Measurements from ENCODE around the gene OR51B2.
"Not testable (repeated sequence)": the region's sequence is repeated elsewhere in the genome, so short reads cannot be mapped to it uniquely, and the experiment has no call there.

OR51B2 gene

GRCh38 chr11:5324197-5324596, at the start of gene OR51B2:
Gene OR51B2 (minus strand): TSS chr11:5324297. CDS start chr11:5324297, 0 bp downstream.
- DNase-seq: no peak

GRCh38 chr11:5369789-5370188, 45.7 kb upstream of the OR51B2 start:
- DNase-seq: no peak

- no peak for DNase-seq
Observed at GRCh38 chr11:5368502-5369043, 44.5 kb upstream of the OR51B2 start.

GRCh38 chr11:5367448-5368074, 43.5 kb upstream of the OR51B2 start:
- DNase-seq: no peak

GRCh38 chr11:5366856-5367255, 42.8 kb upstream of the OR51B2 start:
- DNase-seq: no peak

GRCh38 chr11:5366365-5366764, 42.3 kb upstream of the OR51B2 start:
- DNase-seq: not testable (repeated sequence)

- no peak for DNase-seq
Observed at GRCh38 chr11:5364214-5364613, 40.1 kb upstream of the OR51B2 start.

- DNase-seq: no peak
Observed at GRCh38 chr11:5363679-5364078, 39.6 kb upstream of the OR51B2 start.

GRCh38 chr11:5362017-5362625, 38.0 kb upstream of the OR51B2 start:
- DNase-seq: no peak

GRCh38 chr11:5356031-5356430, 31.9 kb upstream of the OR51B2 start:
- DNase-seq: not testable (repeated sequence)

- DNase-seq: no peak
Observed at GRCh38 chr11:5351208-5351607, 27.1 kb upstream of the OR51B2 start, which contains the start of gene OR51B6. Gene OR51B6 (plus strand): TSS chr11:5351508. CDS start chr11:5351508, 0 bp downstream.

- DNase-seq: no peak
Observed at GRCh38 chr11:5349550-5349949, 25.5 kb upstream of the OR51B2 start.

GRCh38 chr11:5348551-5349194, 24.6 kb upstream of the OR51B2 start:
- no peak for DNase-seq

- DNase-seq: no peak
Observed at GRCh38 chr11:5345831-5346230, 21.7 kb upstream of the OR51B2 start.

- DNase-seq: no peak
Observed at GRCh38 chr11:5343474-5344335, 19.6 kb upstream of the OR51B2 start, which contains the start of gene OR51B5. Gene OR51B5 (minus strand): TSS chr11:5343524. CDS start chr11:5343524, 0 bp downstream.

GRCh38 chr11:5339771-5340322, 15.8 kb upstream of the OR51B2 start:
- no peak for DNase-seq

- DNase-seq: not testable (repeated sequence)
Observed at GRCh38 chr11:5337253-5337652, 13.2 kb upstream of the OR51B2 start.

GRCh38 chr11:5336331-5336730, 12.2 kb upstream of the OR51B2 start:
- no peak for DNase-seq

- no peak for DNase-seq
Observed at GRCh38 chr11:5335170-5335569, 11.1 kb upstream of the OR51B2 start.

GRCh38 chr11:5317292-5317691, 6.8 kb downstream of the OR51B2 start:
- DNase-seq: no peak

GRCh38 chr11:5313326-5314023, 10.6 kb downstream of the OR51B2 start:
- not testable (repeated sequence) for DNase-seq

- no peak for DNase-seq
Observed at GRCh38 chr11:5310423-5310822, 13.7 kb downstream of the OR51B2 start.

Data from CD4-positive, alpha-beta T cell treated with Interleukin-4 for 1 hour (primary cell).